SKM-1 treated with dmso at 0.1 percent for 144 hours (cell line): ENCODE measurements around the gene WEE1.
"Not testable (repeated sequence)": the region's sequence is repeated elsewhere in the genome, so short reads cannot be mapped to it uniquely, and the experiment has no call there.

Source experiments
- DNase-seq: peaks from one replicate; lab custom pipeline; 2025; ENCODE audit not compliant: unreplicated experiment; lab: John Stamatoyannopoulos, UW

Gene WEE1

GRCh38 chr11:9594267-9595046 is 21.0 kb downstream of the WEE1 start:
- no peak for DNase-seq

- no peak for DNase-seq
Measured at GRCh38 chr11:9596926-9597464, 23.5 kb downstream of the WEE1 start.

DNA sequence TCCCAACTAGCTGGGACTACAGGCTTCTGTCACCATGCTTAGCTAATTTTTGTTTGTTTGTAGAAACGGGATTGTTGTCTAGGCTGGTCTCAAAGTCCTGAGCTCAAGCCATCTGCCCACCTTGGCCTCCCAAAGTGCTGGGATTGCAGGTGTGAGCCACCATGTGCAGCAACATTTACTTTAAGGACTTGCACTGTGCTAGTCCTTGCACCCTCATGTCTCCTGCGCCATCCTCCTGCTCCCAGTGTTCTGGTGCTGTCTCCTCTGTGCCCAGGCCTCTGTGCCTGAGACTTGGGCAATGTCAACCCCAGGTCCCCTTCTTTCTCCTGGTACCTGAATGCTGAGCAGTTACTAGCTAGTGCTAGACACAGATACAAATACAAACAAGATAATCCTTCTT is 26.7 kb downstream of the WEE1 start:
- no peak for DNase-seq

DNA sequence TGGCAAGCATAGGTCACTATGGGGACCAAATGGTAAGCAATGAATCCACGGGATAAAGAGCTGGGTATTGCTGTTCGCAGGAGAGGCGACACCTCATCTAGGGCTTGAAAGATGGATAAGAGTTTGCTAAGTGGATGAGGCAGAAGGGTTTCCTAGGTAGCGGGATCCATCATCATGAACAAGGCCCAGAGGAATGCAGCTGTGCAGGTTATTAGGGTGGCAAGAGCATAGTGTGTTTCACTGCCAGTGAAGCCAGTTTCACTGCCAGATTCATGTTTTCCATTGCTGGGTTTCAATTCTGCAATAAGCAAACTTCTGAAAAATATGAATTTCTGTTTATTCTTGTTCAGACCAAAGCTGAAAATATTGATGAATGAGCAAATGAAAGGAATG is 27.2 kb downstream of the WEE1 start:
- DNase-seq = no peak

DNA sequence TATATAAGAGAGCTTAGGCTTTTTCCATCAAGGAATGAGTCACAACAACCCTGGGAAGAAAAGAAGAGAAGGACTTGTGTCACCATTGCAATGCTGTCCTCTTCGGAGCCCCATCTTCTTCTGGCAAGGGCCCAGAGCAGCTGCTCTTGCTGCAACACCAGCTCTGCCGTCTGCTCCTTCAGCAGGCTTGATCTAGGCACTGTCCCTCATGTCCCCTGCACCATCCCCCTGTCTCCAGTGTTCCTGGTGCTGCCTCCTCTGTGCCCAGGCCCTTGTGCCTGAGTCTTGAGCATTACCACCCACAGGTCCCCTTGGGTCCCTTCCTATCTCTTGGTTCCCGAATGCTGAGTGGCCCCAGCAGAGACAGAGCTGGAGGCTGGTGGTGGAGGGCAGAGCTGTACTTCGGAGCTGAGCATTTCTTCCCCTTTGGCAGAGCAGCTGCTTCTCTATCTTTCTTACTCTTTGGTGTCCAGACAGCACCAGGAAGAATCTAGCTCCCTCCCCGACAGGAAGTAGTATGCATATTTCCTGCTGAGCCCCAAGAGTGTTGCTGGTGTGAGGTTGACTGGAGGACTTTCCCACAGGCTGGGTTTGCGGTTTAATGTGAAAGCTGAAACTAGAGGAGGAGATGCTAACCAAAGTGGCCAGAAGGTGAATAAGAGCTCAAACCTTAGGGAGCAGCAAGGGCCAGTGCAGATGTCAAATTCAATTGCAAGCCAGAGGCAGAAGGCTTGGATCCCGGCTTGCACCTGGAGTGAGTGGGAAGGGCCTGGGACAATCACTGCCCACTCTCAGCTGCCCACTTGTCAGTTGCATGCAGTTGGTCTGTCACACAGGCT is 27.8 kb downstream of the WEE1 start:
- peak; percentile 91 for DNase-seq

DNA sequence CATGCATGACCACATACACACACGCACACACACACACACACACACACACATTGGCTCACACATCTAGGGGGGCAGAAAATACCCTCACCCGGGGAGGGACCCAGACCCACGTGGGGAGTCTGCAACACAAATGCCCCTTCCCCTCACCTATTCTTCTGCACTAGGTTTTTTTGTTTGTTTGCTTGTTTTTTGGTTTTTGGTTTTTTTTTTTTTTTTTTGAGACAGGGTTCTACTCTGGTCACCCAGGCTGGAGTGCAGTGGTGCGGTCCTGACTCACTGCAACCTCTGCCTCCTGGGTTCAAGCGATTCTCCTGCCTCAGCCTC is 28.4 kb downstream of the WEE1 start:
- DNase-seq = no peak

DNA sequence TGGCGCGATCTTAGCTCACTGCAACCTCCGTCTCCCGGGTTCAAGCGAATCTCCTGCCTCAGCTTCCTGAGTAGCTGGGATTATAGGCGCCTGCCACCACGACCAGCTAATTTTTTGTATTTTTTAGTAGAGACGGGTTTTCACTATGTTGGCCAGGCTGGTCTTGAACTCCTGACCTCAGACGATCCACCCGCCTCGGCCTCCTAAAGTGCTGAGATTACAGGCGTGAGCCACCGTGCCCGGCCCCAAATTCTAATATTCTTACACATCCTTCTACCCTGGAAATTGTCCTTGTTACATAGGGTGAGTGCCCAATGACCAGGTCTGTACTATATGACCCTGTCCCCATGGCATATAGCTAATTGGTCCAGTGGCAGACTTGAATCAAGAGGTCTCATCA is 29.7 kb downstream of the WEE1 start:
- not testable (repeated sequence) for DNase-seq

- no peak for DNase-seq
Measured at GRCh38 chr11:9604134-9604533, 30.7 kb downstream of the WEE1 start.

DNA sequence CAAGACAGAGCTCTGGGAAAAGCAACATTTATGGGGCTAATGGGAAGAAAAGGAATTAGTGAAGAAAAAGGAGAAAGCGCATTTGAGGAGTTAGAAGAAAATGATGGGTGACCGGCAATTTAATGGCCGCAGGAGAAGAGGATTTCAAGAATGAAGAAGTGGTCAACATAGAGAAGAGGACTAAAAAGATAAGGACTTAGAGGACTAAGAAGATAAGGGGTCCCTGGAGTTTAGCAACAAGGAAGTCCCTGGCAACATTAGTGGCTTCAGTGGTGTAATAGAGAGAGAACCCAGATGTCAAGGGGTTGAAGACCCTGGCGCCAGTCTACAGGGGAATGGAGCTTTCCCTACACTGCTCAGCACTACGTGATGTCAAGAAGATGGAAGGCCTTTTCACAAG is 32.3 kb downstream of the WEE1 start:
- no peak for DNase-seq

DNA sequence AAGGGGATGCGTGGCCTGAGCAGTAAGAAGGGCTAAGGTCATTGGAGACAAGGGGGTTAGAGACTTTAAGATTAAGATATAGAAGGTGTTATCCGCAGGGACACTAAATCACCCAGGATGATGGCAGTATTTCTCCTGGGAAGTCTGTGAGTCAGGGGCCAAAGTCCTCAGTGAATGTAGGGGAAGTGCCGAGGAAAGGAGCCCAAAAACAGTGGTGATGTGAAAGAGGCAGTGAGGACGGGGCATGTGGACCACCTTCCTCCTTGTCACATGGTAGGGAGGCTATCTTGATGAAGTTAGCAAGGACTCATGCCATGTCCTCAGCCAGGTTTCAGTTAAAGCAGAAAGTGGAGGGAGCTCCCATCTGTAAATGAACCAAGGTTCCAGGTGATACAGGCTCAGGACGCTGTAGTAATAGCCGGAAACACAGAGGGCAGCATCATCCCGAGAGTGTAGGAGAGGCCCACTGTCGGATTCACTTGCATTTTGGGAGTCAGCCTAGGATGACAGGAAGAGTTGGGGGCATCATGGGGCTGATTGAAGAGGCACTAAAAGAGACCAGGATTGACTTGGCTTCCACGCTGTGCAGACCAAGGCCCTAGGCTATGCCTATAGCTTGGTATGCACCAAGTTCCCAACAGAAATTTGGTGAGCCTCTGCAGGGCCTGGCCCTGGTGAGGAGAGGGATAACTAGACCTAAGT is 33.5 kb downstream of the WEE1 start:
- no peak for DNase-seq

DNA sequence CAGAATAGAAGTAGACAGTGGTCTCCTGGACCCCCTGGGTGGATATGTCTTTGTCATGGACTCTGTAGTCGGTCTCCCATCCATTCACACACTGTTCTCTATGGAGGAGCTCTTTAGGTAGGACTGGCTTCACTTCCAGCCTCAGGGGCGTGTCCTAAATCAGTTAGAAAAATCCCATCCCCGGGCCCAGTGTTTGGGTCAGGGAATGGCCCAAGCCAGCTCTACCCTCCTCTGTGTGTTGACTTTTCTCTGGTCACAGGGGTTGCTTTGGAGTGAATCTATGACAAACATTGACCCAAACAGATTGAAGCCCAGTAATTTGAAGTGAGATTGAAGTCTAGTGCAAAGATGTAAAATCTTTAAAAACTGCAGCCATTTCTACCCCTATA is 34.0 kb downstream of the WEE1 start:
- no peak for DNase-seq

DNA sequence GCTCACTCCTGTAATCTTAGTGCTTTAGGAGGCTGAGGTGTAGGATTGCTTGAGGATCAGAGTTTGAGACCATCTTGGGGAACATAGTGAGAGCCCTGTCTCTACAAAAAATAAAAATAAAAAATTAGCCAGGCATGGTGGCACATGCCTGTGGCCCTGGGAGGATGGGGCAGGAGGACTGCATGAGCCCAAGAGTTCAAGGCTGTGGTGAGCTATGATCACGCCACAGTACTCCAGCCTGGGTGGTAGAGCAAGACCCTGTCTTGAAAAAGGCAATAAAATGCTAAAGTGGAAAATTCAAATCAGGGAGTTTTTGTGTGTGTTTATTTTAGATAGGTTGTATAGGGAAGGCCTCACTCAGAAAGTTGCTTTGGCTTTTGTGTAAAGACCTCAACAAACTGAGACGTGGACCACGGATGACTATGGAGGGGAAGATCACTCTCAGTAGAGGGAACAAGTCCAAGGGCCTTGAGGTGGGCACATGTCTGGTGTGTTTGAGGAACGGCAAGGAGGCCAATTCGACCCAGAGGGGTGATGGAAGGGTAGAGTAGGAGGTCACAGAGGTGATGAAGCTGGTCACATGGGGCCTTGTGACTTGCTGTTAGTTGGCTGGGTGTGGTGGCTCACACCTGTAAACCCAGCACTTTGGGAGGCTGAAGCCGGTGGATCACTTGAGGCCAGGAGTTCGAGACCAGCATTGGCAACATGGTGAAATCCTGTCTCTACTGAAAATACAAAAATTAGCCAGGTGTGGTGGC is 35.7 kb downstream of the WEE1 start:
- no peak for DNase-seq

DNA sequence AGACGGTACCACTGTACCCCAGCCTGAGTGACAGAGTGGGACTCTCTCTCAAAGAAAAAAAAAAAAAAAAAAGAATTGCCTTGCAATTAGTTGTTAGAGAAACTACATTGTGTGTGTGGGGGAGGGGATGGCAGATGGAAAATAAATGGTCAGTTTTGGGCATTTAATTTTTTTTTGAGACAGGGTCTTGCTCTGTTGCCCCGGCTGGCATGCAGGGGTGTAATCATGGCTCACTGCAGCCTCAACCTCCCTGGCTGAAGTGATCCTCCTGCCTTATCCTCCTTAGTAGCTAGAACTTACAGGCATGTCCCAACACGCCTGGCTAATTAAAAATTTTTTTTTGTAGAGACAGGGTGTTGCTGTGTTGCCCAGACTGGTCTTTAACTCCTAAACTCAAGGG is 36.4 kb downstream of the WEE1 start:
- DNase-seq = no peak

GRCh38 chr11:9613118-9613829 is 39.8 kb downstream of the WEE1 start:
- peak; percentile 86 for DNase-seq

DNA sequence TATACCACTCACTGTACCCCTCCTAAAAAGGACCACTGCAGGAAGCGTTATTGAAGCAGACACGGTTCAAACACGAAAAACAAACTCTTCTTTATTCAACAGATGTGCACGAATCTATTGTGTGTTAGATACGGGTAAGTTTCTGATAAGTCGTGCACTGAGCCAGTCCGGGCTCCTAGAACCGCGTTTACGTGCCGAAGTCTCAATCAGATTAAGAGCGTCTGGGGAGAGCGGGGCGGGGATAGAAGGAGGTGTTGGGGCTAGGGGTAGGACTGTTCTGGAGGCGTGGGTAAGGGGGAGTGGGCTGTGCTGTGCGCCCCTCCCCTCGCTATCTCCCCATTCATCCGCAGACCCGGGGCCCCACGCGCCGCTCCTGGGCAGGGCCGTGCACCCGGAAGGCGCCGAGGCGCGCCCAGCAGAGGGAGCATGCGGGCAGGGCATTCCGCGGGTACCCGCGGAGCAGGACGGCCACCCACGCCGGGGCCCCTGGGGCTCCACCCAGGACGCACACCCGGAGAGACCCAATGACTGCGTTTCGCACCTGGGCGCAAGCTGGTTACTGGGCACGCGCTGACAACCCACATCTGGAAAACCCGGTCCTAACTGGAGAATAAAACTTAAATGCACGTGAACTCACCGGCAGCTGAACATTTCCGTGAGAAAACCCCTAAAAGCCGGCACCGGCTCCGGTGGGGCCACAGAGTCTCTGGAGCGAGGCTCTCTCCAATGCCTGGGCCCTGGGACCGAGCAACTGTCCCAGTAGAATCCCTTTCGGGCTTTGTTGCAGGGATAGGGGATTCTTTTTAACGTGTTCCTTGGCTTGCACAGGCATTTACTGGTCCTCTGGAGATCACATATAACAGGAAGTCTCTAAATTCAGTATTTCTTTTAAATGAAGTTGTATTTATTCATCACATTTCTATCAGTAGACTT is 40.6 kb downstream of the WEE1 start:
- peak; percentile 78 for DNase-seq

- DNase-seq = peak; percentile 54
Measured at GRCh38 chr11:9615031-9615451, 41.6 kb downstream of the WEE1 start.

GRCh38 chr11:9616042-9616675 is 42.7 kb downstream of the WEE1 start:
- DNase-seq = no peak

DNA sequence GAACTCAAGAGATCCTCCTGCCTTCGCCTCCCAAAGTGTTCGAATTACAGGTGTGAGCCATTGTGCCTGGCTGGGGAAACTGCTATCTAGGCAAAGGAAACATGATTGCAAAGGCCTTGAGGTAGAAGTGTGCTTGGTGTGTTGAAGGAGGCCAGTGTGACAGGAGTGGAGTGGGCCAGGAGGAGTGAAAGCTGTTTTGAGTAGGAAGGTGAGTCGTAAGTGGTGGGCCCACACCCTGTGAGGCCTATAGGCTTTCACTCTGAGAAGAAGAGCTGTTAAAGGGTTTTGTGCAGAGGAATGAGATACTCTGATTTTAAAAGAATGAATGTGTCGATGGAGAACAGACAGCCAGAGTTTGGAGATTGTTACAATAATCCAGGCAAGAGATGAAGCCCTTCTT is 43.4 kb downstream of the WEE1 start:
- no peak for DNase-seq

DNA sequence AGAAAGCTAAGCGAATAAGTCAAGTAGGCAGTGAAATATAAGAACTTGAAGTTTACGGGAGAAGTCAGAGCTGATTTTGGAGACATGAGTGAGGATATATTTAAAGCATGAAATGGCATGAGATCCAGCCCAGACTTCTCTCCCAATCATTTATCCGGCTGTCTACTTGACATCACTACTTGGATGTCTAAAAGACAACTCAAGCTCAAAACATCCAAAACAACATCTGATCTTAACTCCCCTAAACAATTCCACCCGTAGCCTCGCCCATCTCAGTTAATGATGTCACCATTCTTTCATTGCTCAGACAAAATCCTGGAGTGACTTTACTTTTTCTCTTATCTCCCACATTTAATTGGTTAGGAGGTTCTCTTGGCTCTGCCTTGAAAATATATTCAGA is 44.5 kb downstream of the WEE1 start:
- DNase-seq = no peak
